Measurements from ENCODE around the gene SMG1.

DNA sequence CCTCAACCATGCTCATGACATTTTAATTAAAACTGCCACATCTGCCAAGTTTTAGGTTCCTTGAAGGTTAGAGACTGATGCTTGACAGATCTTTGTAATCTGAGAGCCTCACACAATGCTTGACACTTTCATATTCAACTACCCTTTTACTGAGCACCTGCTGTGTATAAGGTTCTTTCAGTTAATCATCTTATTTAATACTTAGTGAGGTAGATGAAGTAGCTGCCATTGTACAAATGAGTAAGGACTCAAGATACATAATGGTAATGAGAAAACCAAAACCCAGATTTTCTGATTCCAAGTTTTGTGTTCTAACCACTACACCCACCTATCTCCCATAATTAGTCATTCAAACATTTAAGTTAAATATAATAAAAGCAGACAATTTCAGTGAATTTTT lies 89.5 kb downstream of the SMG1 start:
- TF ChIP-seq, protein P1, sequence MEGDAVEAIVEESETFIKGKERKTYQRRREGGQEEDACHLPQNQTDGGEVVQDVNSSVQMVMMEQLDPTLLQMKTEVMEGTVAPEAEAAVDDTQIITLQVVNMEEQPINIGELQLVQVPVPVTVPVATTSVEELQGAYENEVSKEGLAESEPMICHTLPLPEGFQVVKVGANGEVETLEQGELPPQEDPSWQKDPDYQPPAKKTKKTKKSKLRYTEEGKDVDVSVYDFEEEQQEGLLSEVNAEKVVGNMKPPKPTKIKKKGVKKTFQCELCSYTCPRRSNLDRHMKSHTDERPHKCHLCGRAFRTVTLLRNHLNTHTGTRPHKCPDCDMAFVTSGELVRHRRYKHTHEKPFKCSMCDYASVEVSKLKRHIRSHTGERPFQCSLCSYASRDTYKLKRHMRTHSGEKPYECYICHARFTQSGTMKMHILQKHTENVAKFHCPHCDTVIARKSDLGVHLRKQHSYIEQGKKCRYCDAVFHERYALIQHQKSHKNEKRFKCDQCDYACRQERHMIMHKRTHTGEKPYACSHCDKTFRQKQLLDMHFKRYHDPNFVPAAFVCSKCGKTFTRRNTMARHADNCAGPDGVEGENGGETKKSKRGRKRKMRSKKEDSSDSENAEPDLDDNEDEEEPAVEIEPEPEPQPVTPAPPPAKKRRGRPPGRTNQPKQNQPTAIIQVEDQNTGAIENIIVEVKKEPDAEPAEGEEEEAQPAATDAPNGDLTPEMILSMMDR (IDR thresholded peaks at IDR 0.05; ENCODE audit: insufficient read depth, low read length, poor library complexity, severe bottlenecking), result no peak
- no peak for TF ChIP-seq EZH2phosphoT487 (conservative IDR thresholded peaks at IDR 0.05; ENCODE audit: low read length)

Data from SU-DHL-6 (cell line).